Progenitor cell of endocrine pancreas (in vitro differentiated cells): Measurements from ENCODE around the gene PTPRM. TPM values are rescaled to one million over a fixed set of nuclear protein-coding genes. Genes with fewer than 3 reads are reported as not detected.
A peak's percentile ranks its signal among the peaks of the same experiment; 100 is the strongest.

Source experiments
- DNase-seq: peaks from one replicate; pipeline ENCODE4 v3.0.0; 2021; ENCODE audit warnings: low spot score; ENCODE audit not compliant: unreplicated experiment
- H3K27ac Mint-ChIP-seq: 2 replicates; pipeline ENCODE4 v1.8.0; 2021; ENCODE audit warnings: mild to moderate bottlenecking, moderate library complexity, mixed read lengths
- H3K27me3 Mint-ChIP-seq: 2 replicates; pipeline ENCODE4 v1.8.0; 2021; ENCODE audit warnings: mixed read lengths
- H3K36me3 Mint-ChIP-seq: 2 replicates; pipeline ENCODE4 v1.8.0; 2022; ENCODE audit warnings: mixed read lengths; ENCODE audit not compliant: insufficient read depth
- H3K4me1 Mint-ChIP-seq: 2 replicates; pipeline ENCODE4 v1.8.0; 2021; ENCODE audit warnings: low read depth, mixed read lengths
- H3K4me3 Mint-ChIP-seq: 2 replicates; pipeline ENCODE4 v1.8.0; 2021; ENCODE audit warnings: low read depth, mild to moderate bottlenecking, moderate library complexity, mixed read lengths
- H3K9me3 Mint-ChIP-seq: 2 replicates; pipeline ENCODE4 v1.8.0; 2021; ENCODE audit warnings: low read depth, mixed read lengths
- total RNA-seq: library from RNA; stranded (reverse); gene quantifications from 2 replicates; pipeline ENCODE4 v1.2.1, GENCODE V29; 2021
- TF ChIP-seq, protein P1 (sequence below): fragments of 200-600 bp; sonication (generic); IDR thresholded peaks from one replicate; pipeline ENCODE4 v1.5.0; 2021; ENCODE audit warnings: antibody characterized with exemption, mild to moderate bottlenecking; ENCODE audit not compliant: unreplicated experiment

Gene PTPRM
- total RNA-seq, 1 donor from 2014 or later = 23.2 TPM

- no peak for DNase-seq
- TF ChIP-seq, protein P1, sequence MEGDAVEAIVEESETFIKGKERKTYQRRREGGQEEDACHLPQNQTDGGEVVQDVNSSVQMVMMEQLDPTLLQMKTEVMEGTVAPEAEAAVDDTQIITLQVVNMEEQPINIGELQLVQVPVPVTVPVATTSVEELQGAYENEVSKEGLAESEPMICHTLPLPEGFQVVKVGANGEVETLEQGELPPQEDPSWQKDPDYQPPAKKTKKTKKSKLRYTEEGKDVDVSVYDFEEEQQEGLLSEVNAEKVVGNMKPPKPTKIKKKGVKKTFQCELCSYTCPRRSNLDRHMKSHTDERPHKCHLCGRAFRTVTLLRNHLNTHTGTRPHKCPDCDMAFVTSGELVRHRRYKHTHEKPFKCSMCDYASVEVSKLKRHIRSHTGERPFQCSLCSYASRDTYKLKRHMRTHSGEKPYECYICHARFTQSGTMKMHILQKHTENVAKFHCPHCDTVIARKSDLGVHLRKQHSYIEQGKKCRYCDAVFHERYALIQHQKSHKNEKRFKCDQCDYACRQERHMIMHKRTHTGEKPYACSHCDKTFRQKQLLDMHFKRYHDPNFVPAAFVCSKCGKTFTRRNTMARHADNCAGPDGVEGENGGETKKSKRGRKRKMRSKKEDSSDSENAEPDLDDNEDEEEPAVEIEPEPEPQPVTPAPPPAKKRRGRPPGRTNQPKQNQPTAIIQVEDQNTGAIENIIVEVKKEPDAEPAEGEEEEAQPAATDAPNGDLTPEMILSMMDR = no peak
- H3K9me3 Mint-ChIP-seq = no peaks in the 10 kb centered on the region
- H3K27me3 Mint-ChIP-seq = no peaks in the 10 kb centered on the region
- H3K4me1 Mint-ChIP-seq = peaks cover 11% of the 10 kb centered on the region
- no peaks in the 10 kb centered on the region for H3K36me3 Mint-ChIP-seq
- no peak overlapping the region for H3K27ac Mint-ChIP-seq
- H3K4me3 Mint-ChIP-seq = no peak overlapping the region
These were observed 513.0 kb downstream of the PTPRM start for GRCh38 chr18:8080092-8080491.

GRCh38 chr18:8081267-8081666, 514.2 kb downstream of the PTPRM start:
- DNase-seq = no peak
- Mint-ChIP-seq H3K4me3 (no peak overlapping the region), H3K4me1 (peaks cover 12% of the 10 kb centered on the region), H3K36me3 (no peaks in the 10 kb centered on the region), H3K27me3 (no peaks in the 10 kb centered on the region), H3K27ac (no peak overlapping the region), H3K9me3 (no peaks in the 10 kb centered on the region)
- TF ChIP-seq, protein P1 = no peak

- DNase-seq = no peak
- Mint-ChIP-seq H3K9me3 (no peaks in the 10 kb centered on the region), H3K4me1 (peaks cover 15% of the 10 kb centered on the region), H3K4me3 (no peak overlapping the region), H3K27ac (no peak overlapping the region), H3K36me3 (no peaks in the 10 kb centered on the region), H3K27me3 (no peaks in the 10 kb centered on the region)
- TF ChIP-seq, protein P1 = no peak
These were observed 514.9 kb downstream of the PTPRM start for GRCh38 chr18:8081872-8082553.

GRCh38 chr18:8084160-8084559, 517.0 kb downstream of the PTPRM start:
- peaks cover 17% of the 10 kb centered on the region for H3K4me1 Mint-ChIP-seq
- no peak for DNase-seq
- H3K27me3 Mint-ChIP-seq = no peaks in the 10 kb centered on the region
- H3K9me3 Mint-ChIP-seq = no peaks in the 10 kb centered on the region
- no peaks in the 10 kb centered on the region for H3K36me3 Mint-ChIP-seq
- TF ChIP-seq, protein P1 = peak; percentile 65
- H3K27ac Mint-ChIP-seq = no peak overlapping the region
- no peak overlapping the region for H3K4me3 Mint-ChIP-seq

DNA sequence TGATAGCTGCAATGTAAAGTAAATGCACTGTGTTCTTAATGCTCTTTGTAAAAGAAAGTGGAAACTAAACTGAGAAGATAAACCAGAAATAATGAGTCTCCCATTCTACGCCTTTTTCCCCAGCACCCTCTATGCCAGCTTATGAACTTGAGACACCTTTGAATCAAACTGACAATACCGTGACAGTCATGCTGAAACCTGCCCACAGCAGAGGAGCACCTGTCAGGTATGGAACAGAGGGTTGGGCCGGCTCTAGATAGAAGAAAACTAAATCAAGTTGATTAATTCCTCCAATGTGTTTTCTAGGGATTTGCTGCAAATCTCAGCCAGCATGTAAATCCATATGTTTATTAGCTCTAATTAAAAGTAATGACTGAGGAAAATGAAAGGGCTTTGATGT, 521.5 kb downstream of the PTPRM start:
- no peak for DNase-seq
- Mint-ChIP-seq H3K36me3 (no peaks in the 10 kb centered on the region), H3K9me3 (no peaks in the 10 kb centered on the region), H3K4me1 (peaks cover 10% of the 10 kb centered on the region), H3K4me3 (no peak overlapping the region), H3K27me3 (no peaks in the 10 kb centered on the region), H3K27ac (no peak overlapping the region)
- TF ChIP-seq, protein P1 = no peak
